HEK293T (cell line): ENCODE data around the gene TIMM10.

Experiments used
- CTCF ChIA-PET: fragments of 350-600 bp; formaldehyde crosslinking; extraction: SDS; loops from one replicate; lab custom pipeline; 2021; ENCODE audit warnings: antibody characterized with exemption, inconsistent platforms; lab: Yijun Ruan, JAX
- POLR2A ChIA-PET: fragments of 350-600 bp; formaldehyde crosslinking; extraction: SDS; loops from one replicate; lab custom pipeline; 2020; ENCODE audit warnings: antibody characterized with exemption, inconsistent platforms; lab: Yijun Ruan, JAX
- DNase-seq: peaks from one replicate; pipeline ENCODE4 v3.0.0; 2012; ENCODE audit warnings: mixed read lengths; ENCODE audit errors: extremely low spot score
- ARNT ChIP-seq: fragments of 450-650 bp; IDR thresholded peaks from 2 replicates; pipeline ENCODE4 v1.6.1; 2017; ENCODE audit warnings: mild to moderate bottlenecking
- BHLHE40 ChIP-seq: fragments of 450-650 bp; IDR thresholded peaks from 2 replicates; pipeline ENCODE4 v1.6.1; 2016; ENCODE audit warnings: mild to moderate bottlenecking, moderate library complexity, borderline replicate concordance
- CTBP1 ChIP-seq: fragments of 450-650 bp; IDR thresholded peaks from 2 replicates; pipeline ENCODE4 v1.6.1; 2016; ENCODE audit warnings: borderline replicate concordance
- ELF4 ChIP-seq: fragments of 450-650 bp; IDR thresholded peaks from 2 replicates; pipeline ENCODE4 v1.6.1; 2017; ENCODE audit warnings: antibody characterized with exemption
- FOXA1 ChIP-seq: fragments of 450-650 bp; IDR thresholded peaks from 2 replicates; pipeline ENCODE4 v1.6.1; 2016; ENCODE audit warnings: mild to moderate bottlenecking
- FOXK2 ChIP-seq: fragments of 450-650 bp; IDR thresholded peaks from 2 replicates; pipeline ENCODE4 v1.6.1; 2016; ENCODE audit warnings: mild to moderate bottlenecking
- FOXM1 ChIP-seq: fragments of 450-650 bp; IDR thresholded peaks from 2 replicates; pipeline ENCODE4 v1.6.1; 2017; ENCODE audit warnings: mild to moderate bottlenecking, borderline replicate concordance
- HDGF ChIP-seq: fragments of 450-650 bp; IDR thresholded peaks from 2 replicates; pipeline ENCODE4 v1.6.1; 2017; ENCODE audit warnings: antibody characterized with exemption, borderline replicate concordance
- L3MBTL2 ChIP-seq: fragments of 450-650 bp; conservative IDR thresholded peaks from 2 replicates; pipeline ENCODE4 v1.6.1; 2016; ENCODE audit warnings: mild to moderate bottlenecking
- LEF1 ChIP-seq: fragments of 450-650 bp; IDR thresholded peaks from 2 replicates; pipeline ENCODE4 v1.6.1; 2017; ENCODE audit warnings: mild to moderate bottlenecking, borderline replicate concordance
- NFRKB ChIP-seq: fragments of 450-650 bp; IDR thresholded peaks from 2 replicates; pipeline ENCODE4 v1.6.1; 2016; ENCODE audit warnings: mild to moderate bottlenecking, moderate library complexity
- SP1 ChIP-seq: fragments of 450-650 bp; IDR thresholded peaks from 2 replicates; pipeline ENCODE4 v1.6.1; 2017
- SUZ12 ChIP-seq: fragments of 450-650 bp; IDR thresholded peaks from 2 replicates; pipeline ENCODE4 v1.6.1; 2016; ENCODE audit warnings: mild to moderate bottlenecking
- TARDBP ChIP-seq: fragments of 450-650 bp; IDR thresholded peaks from 2 replicates; pipeline ENCODE4 v1.6.1; 2016
- ZNF384 ChIP-seq: fragments of 450-650 bp; IDR thresholded peaks from 2 replicates; pipeline ENCODE4 v1.6.1; 2016
- TF ChIP-seq, protein P1 (sequence below): fragments of 450-650 bp; IDR thresholded peaks from 2 replicates; pipeline ENCODE4 v1.6.1; 2016

TIMM10 gene

DNA sequence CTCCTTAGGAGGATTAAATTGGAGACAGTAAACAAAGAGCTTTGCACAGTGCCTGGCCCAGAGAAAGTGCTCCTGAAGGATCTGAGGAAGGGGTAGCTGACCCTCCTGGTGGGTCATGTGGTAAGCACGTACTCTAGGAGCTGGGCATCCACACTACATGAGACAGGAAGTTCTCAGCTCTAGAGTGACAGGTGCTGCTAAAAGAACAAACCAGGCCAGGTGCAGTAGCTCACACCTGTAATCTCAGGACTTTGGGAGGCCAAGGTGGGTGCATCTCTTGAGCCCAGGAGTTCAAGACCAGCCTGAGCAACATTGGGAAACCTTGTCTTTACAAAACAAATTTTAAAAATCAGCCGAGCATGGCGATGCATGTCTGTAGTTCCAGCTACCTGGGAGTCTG lies 28.2 kb downstream of the TIMM10 start:
- ChIA-PET POLR2A (interaction anchor here (0.7 to 2.1 kb wide), 3 partner anchors 9 to 14 kb away, joined by 3 to 10 read pairs (median 5); partner anchors contain the start of gene SLC43A1), CTCF (interaction anchor here (0.6 to 1.2 kb wide), 2 partner anchors 9 to 11 kb away, joined by 3 to 9 read pairs; no protein-coding TSS in a partner anchor)
- DNase-seq, result no peak
- TF ChIP-seq BHLHE40 (no peak), SUZ12 (no peak), FOXA1 (no peak), FOXK2 (no peak), L3MBTL2 (no peak), NFRKB (no peak), TARDBP (no peak)

- TF ChIP-seq FOXA1 (no peak), SUZ12 (no peak), TARDBP (no peak), NFRKB (no peak), BHLHE40 (no peak), ARNT (no peak), FOXM1 (no peak), CTBP1 (no peak), ELF4 (no peak), LEF1 (no peak), FOXK2 (no peak), HDGF (no peak), ZNF384 (no peak), SP1 (no peak), L3MBTL2 (no peak)
- TF ChIP-seq, protein P1, sequence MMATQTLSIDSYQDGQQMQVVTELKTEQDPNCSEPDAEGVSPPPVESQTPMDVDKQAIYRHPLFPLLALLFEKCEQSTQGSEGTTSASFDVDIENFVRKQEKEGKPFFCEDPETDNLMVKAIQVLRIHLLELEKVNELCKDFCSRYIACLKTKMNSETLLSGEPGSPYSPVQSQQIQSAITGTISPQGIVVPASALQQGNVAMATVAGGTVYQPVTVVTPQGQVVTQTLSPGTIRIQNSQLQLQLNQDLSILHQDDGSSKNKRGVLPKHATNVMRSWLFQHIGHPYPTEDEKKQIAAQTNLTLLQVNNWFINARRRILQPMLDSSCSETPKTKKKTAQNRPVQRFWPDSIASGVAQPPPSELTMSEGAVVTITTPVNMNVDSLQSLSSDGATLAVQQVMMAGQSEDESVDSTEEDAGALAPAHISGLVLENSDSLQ, result no peak
- POLR2A ChIA-PET, result interaction anchor here (1.2 to 2.1 kb wide), 2 partner anchors 9 to 15 kb away, joined by 5 to 10 read pairs; partner anchors contain the start of gene SLC43A1
- no peak for DNase-seq
- CTCF ChIA-PET, result interaction anchor here (0.6 to 1.2 kb wide), 3 partner anchors 9 to 29 kb away, joined by 3 to 9 read pairs (median 3); no protein-coding TSS in a partner anchor
These were observed 28.6 kb downstream of the TIMM10 start for GRCh38 chr11:57501953-57502352.

GRCh38 chr11:57500926-57501325 lies 29.6 kb downstream of the TIMM10 start:
- TF ChIP-seq FOXM1 (no peak), BHLHE40 (no peak)
- POLR2A ChIA-PET, result interaction anchor here (2.4 kb wide), 1 partner anchor 15 kb away, joined by 13 read pairs; the partner anchor contains the start of gene SLC43A1
- no peak for DNase-seq
- CTCF ChIA-PET, result no interaction called here

DNA sequence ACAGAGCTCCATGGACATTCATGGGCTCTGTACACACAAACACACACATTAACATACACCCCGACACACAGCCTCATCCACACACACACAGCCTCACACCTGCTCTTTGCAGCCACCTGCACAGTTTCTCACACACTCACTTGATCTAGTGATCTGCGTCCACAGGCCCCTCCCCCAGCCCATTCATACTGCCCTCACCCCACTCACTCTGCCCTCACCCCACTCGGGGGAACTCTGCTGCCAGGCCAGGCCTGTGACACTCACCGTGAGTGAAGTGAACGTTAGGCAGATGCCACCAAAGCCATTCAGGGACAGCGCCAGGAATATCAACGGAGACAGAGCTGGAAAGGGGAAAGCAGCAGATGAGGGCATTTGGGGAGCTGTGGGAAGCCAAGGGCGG lies 30.0 kb downstream of the TIMM10 start:
- no peak for DNase-seq
- ChIA-PET POLR2A (interaction anchor here (2.4 kb wide), 1 partner anchor 16 kb away, joined by 13 read pairs; the partner anchor contains the start of gene SLC43A1), CTCF (no interaction called here)
- TF ChIP-seq, protein P1, result no peak
- TF ChIP-seq FOXA1 (no peak), FOXK2 (no peak), NFRKB (no peak), LEF1 (no peak), ZNF384 (no peak)

GRCh38 chr11:57499983-57500461 lies 30.5 kb downstream of the TIMM10 start:
- no peak for TF ChIP-seq SP1
- TF ChIP-seq, protein P1, result peak; percentile 70
- peak; percentile 73 for TF ChIP-seq L3MBTL2
- no peak for DNase-seq
- CTCF ChIA-PET, result no interaction called here
- POLR2A ChIA-PET, result interaction anchor here (2.4 kb wide), 1 partner anchor 16 kb away, joined by 13 read pairs; the partner anchor contains the start of gene SLC43A1

DNA sequence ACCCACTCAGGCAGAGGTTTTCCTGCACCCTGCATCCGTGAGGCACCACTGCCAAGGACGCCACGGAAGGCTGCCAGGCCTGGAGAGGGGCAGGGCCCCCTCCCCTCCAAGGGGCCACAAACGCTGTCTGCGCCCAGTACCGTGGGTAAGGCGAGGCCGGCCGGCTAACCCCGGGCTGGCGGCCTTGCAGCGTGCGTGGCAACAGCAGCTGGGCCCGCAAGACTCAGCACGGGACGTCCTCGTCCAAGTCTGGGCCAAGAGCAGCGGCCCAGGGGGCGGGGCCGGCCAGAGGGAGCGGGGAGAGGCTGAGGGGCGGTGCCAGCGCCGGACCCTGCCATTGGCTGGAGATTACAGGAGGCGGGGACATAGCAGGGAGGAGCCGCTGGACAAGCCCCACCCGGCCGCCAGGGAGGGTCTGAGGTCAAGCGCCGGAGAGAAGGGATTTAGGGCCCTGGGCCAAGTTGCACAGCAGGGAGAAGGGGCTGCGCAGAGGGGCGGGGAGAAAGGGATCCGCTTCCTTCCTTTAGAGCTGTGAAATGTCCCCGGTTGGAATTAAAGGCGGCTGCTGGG lies 31.1 kb downstream of the TIMM10 start:
- DNase-seq, result peak; percentile 98
- 0 out of 2 replicates have a peak, but pooled peaks have one; percentile 63 for TF ChIP-seq HDGF
- TF ChIP-seq L3MBTL2, result no peak
- no peak for TF ChIP-seq ELF4
- no peak for TF ChIP-seq FOXK2
- TF ChIP-seq ARNT, result no peak

DNA sequence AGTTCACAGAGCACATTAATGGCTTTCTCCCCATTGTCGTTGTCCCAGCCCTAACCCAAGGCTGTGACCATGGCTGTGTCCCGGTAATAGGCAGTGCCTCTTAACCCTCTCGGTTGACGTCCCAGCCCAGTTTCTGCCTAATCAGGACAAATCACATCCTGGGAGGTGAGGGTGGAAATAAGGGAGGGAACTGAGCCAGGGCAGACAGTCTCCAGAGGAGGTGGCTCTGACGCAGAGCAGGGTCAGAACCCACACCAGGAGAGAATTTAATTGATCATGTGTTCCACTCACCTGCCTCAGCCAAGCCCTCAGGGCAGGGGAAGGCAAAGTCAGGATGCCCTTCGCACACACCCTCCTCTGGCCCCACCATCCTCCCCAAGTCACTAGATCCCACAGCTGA lies 32.0 kb downstream of the TIMM10 start:
- TF ChIP-seq SUZ12, result no peak
- TF ChIP-seq LEF1, result no peak
- no peak for TF ChIP-seq TARDBP
- POLR2A ChIA-PET, result no interaction called here
- CTCF ChIA-PET, result no interaction called here
- DNase-seq, result no peak

More for the DNA sequence above, 31.1 kb downstream of the TIMM10 start:
- ChIA-PET POLR2A (interaction anchor here (2.4 kb wide), 1 partner anchor 17 kb away, joined by 13 read pairs; the partner anchor contains the start of gene SLC43A1), CTCF (no interaction called here)
